ENCODE results near the gene FBLN7.

Gene FBLN7

GRCh38 chr2:112159454-112159921 is 21.3 kb downstream of the FBLN7 start:
- no peak for DNase-seq

- DNase-seq: no peak
Measured at GRCh38 chr2:112160283-112161250, 22.4 kb downstream of the FBLN7 start.

- no peak for DNase-seq
Measured at GRCh38 chr2:112161431-112162145, 23.4 kb downstream of the FBLN7 start.

GRCh38 chr2:112162341-112162740 is 24.2 kb downstream of the FBLN7 start:
- no peak for DNase-seq

GRCh38 chr2:112162956-112163355 is 24.8 kb downstream of the FBLN7 start:
- DNase-seq: no peak

GRCh38 chr2:112163541-112163981 is 25.4 kb downstream of the FBLN7 start:
- no peak for DNase-seq

- no peak for DNase-seq
Measured at GRCh38 chr2:112164876-112165275, 26.7 kb downstream of the FBLN7 start.

GRCh38 chr2:112165296-112165695 is 27.1 kb downstream of the FBLN7 start:
- DNase-seq: no peak

GRCh38 chr2:112166806-112167499 is 28.8 kb downstream of the FBLN7 start:
- DNase-seq: no peak

GRCh38 chr2:112168422-112169124 is 30.4 kb downstream of the FBLN7 start:
- no peak for DNase-seq

- DNase-seq: no peak
Measured at GRCh38 chr2:112170495-112170894, 32.3 kb downstream of the FBLN7 start.

- no peak for DNase-seq
Measured at GRCh38 chr2:112173646-112174319, 35.6 kb downstream of the FBLN7 start.

- DNase-seq: no peak
Measured at GRCh38 chr2:112174383-112174782, 36.2 kb downstream of the FBLN7 start.

- no peak for DNase-seq
Measured at GRCh38 chr2:112175333-112175732, 37.1 kb downstream of the FBLN7 start.

GRCh38 chr2:112175958-112176573 is 37.9 kb downstream of the FBLN7 start:
- DNase-seq: no peak

GRCh38 chr2:112181571-112182290 is 43.5 kb downstream of the FBLN7 start:
- peak; percentile 71 for DNase-seq

- peak; percentile 73 for DNase-seq
Measured at GRCh38 chr2:112182581-112183034, 44.4 kb downstream of the FBLN7 start.

GRCh38 chr2:112183327-112184025 is 45.3 kb downstream of the FBLN7 start:
- peak; percentile 22 for DNase-seq

GRCh38 chr2:112184121-112184520 is 45.9 kb downstream of the FBLN7 start:
- DNase-seq: no peak

- DNase-seq: no peak
Measured at GRCh38 chr2:112185131-112185530, 46.9 kb downstream of the FBLN7 start.

Data from CD4-positive, alpha-beta T cell treated with Interleukin-4 for 4 hours (primary cell).